GM08714 (cell line): Measurements from ENCODE around the gene LMO7.
A peak's percentile ranks its signal among the peaks of the same experiment; 100 is the strongest.

Experiments used
- H3K4me3 ChIP-seq: fragments of 200-500 bp; sonication (Bioruptor generic); 2 replicates; pipeline ENCODE4 v1.5.1; 2014; ENCODE audit warnings: mild to moderate bottlenecking, low read length, inconsistent platforms
- ZNF274 ChIP-seq: IDR thresholded peaks from 2 replicates; pipeline ENCODE4 v1.6.1; 2012; ENCODE audit warnings: mild to moderate bottlenecking, low read depth, low read length

LMO7 gene

GRCh38 chr13:75635828-75636435 is at the start of gene LMO7:
LMO7 (plus strand) TSS chr13:75636330; CDS start chr13:75636658, 328 bp downstream.
- H3K4me3 ChIP-seq = peak within 1 kb of the TSS; percentile 64
- no peak for TF ChIP-seq ZNF274

- no peak overlapping the region for H3K4me3 ChIP-seq
- no peak for TF ChIP-seq ZNF274
Measured at GRCh38 chr13:75587679-75588078, 48.5 kb upstream of the LMO7 start.

- H3K4me3 ChIP-seq = no peak overlapping the region
- no peak for TF ChIP-seq ZNF274
Measured at GRCh38 chr13:75596657-75597182, 39.4 kb upstream of the LMO7 start.

GRCh38 chr13:75600371-75600770 is 35.8 kb upstream of the LMO7 start:
- no peak for TF ChIP-seq ZNF274

GRCh38 chr13:75603038-75603437 is 33.1 kb upstream of the LMO7 start:
- TF ChIP-seq ZNF274 = no peak
- H3K4me3 ChIP-seq = no peak overlapping the region

More at GRCh38 chr13:75600371-75600770, 35.8 kb upstream of the LMO7 start:
- H3K4me3 ChIP-seq = no peak overlapping the region

- no peak overlapping the region for H3K4me3 ChIP-seq
- no peak for TF ChIP-seq ZNF274
Measured at GRCh38 chr13:75607447-75607846, 28.7 kb upstream of the LMO7 start.

- H3K4me3 ChIP-seq = no peak overlapping the region
- no peak for TF ChIP-seq ZNF274
Measured at GRCh38 chr13:75610466-75610865, 25.7 kb upstream of the LMO7 start.

GRCh38 chr13:75612354-75612753 is 23.8 kb upstream of the LMO7 start:
- no peak overlapping the region for H3K4me3 ChIP-seq
- TF ChIP-seq ZNF274 = no peak

GRCh38 chr13:75617230-75617629 is 18.9 kb upstream of the LMO7 start:
- no peak for TF ChIP-seq ZNF274
- H3K4me3 ChIP-seq = no peak overlapping the region

- no peak for TF ChIP-seq ZNF274
- no peak overlapping the region for H3K4me3 ChIP-seq
Measured at GRCh38 chr13:75618308-75618707, 17.8 kb upstream of the LMO7 start.

GRCh38 chr13:75620020-75620419 is 16.1 kb upstream of the LMO7 start:
- H3K4me3 ChIP-seq = no peak overlapping the region
- TF ChIP-seq ZNF274 = no peak

- no peak overlapping the region for H3K4me3 ChIP-seq
- TF ChIP-seq ZNF274 = no peak
Measured at GRCh38 chr13:75621147-75621546, 15.0 kb upstream of the LMO7 start.

- no peak for TF ChIP-seq ZNF274
- no peak overlapping the region for H3K4me3 ChIP-seq
Measured at GRCh38 chr13:75628801-75629200, 7.3 kb upstream of the LMO7 start.

- H3K4me3 ChIP-seq = no peak overlapping the region
- no peak for TF ChIP-seq ZNF274
Measured at GRCh38 chr13:75633285-75633684, 2.8 kb upstream of the LMO7 start.

GRCh38 chr13:75635101-75635827 is 866 bp upstream of the LMO7 start:
- peak overlapping the region; percentile 64; the same call in 1 of the 2 replicates for H3K4me3 ChIP-seq
- no peak for TF ChIP-seq ZNF274

- peak overlapping the region; percentile 64 for H3K4me3 ChIP-seq
- no peak for TF ChIP-seq ZNF274
Measured at GRCh38 chr13:75636436-75637180, 478 bp downstream of the LMO7 start.
